Endodermal cell (in vitro differentiated cells): Measurements from ENCODE around the gene INPP5K. TPM values are rescaled to one million over a fixed set of nuclear protein-coding genes. Genes with fewer than 3 reads are reported as not detected.
"Not testable (repeated sequence)": the region's sequence is repeated elsewhere in the genome, so short reads cannot be mapped to it uniquely, and the experiment has no call there.

Experiments
- DNase-seq: peaks from one replicate; pipeline ENCODE4 v3.0.0-alpha.2; 2017
- H3K27ac ChIP-seq: 2 replicates; pipeline ENCODE4 v1.5.1; 2013; ENCODE audit warnings: mild to moderate bottlenecking, low read depth, low read length, moderate library complexity
- H3K27me3 ChIP-seq: 2 replicates; pipeline ENCODE4 v1.6.1; 2013; ENCODE audit warnings: mild to moderate bottlenecking, low read length, moderate library complexity; ENCODE audit not compliant: insufficient read depth, control insufficient read depth, poor library complexity, severe bottlenecking
- H3K36me3 ChIP-seq: 2 replicates; pipeline ENCODE4 v1.7.0; 2013; ENCODE audit warnings: mild to moderate bottlenecking, low read length, moderate library complexity; ENCODE audit not compliant: control insufficient read depth, insufficient read depth
- H3K4me1 ChIP-seq: one replicate; pipeline ENCODE4 v1.7.0; 2013; ENCODE audit warnings: low read length; ENCODE audit not compliant: control insufficient read depth, insufficient read depth
- H3K4me3 ChIP-seq: 2 replicates; pipeline ENCODE4 v1.5.1; 2013; ENCODE audit warnings: mild to moderate bottlenecking, low read length, moderate library complexity
- H3K9ac ChIP-seq: 2 replicates; pipeline ENCODE4 v1.6.1; 2013; ENCODE audit warnings: mild to moderate bottlenecking, low read length, moderate library complexity; ENCODE audit not compliant: poor library complexity, severe bottlenecking; ENCODE audit errors: extremely low read depth
- H3K9me3 ChIP-seq: 2 replicates; pipeline ENCODE4 v1.6.1; 2013; ENCODE audit warnings: mild to moderate bottlenecking, low read length, moderate library complexity; ENCODE audit not compliant: control insufficient read depth
- H3K27ac Mint-ChIP-seq: 2 replicates; pipeline ENCODE4 v1.8.0; 2020; ENCODE audit warnings: mixed read lengths
- H3K27me3 Mint-ChIP-seq: 2 replicates; pipeline ENCODE4 v1.8.0; 2021; ENCODE audit warnings: mild to moderate bottlenecking, mixed read lengths; ENCODE audit not compliant: insufficient read depth
- H3K36me3 Mint-ChIP-seq: 2 replicates; pipeline ENCODE4 v1.8.0; 2020; ENCODE audit warnings: low read depth, mixed read lengths
- H3K4me1 Mint-ChIP-seq: 2 replicates; pipeline ENCODE4 v1.8.0; 2020; ENCODE audit warnings: mixed read lengths
- H3K4me3 Mint-ChIP-seq: 2 replicates; pipeline ENCODE4 v1.8.0; 2020; ENCODE audit warnings: mild to moderate bottlenecking, moderate library complexity, mixed read lengths
- H3K9me3 Mint-ChIP-seq: 2 replicates; pipeline ENCODE4 v1.8.0; 2020; ENCODE audit warnings: mild to moderate bottlenecking, mixed read lengths
- WGBS, 2 experiments: methylation state at CpG; one replicate each; pipeline versions ENCODE4 v1.1.5 to v1.1.7; 2013; ENCODE audit warnings: missing lambda C conversion rate in 2 of 2, mixed read lengths in 1 of 2; ENCODE audit not compliant: insufficient coverage in 1 of 2, insufficient read length in 1 of 2; 5-methylcytosine and 5-hydroxymethylcytosine counted together
- long read RNA-seq, 4 experiments: library from polyadenylated mRNA in 2 of 4; library from RNA in 1 of 4; library from capped mRNA in 1 of 4; stranded (forward) in 3 of 4; unstranded in 1 of 4; transcript quantifications; one replicate each; pipeline ENCODE4 v2.0.0, GENCODE V29; 2020 to 2021; ENCODE audit warnings: inconsistent platforms in 1 of 4
- polyA plus RNA-seq, 2 experiments: library from polyadenylated mRNA; stranded (reverse); fragments of 50-300 nt; gene quantifications; one replicate each; pipeline ENCODE4 v1.2.3, GENCODE V29; 2013
- total RNA-seq, 2 donors: library from RNA; stranded (reverse); fragmentation: NEBNext Ultra II Directional in 1 of 2; extraction: Animal tissue kit (Norgen Biotek cat#: 25700) in 1 of 2; gene quantifications; 2 replicates in 1 of 2; 3 replicates in 1 of 2; pipeline ENCODE4 v1.2.1, GENCODE V29; 2021
- TF ChIP-seq, protein P1 (sequence below): fragments of 200-600 bp; sonication (generic); conservative IDR thresholded peaks from 2 replicates; pipeline ENCODE4 v1.5.0; 2021; ENCODE audit warnings: antibody characterized with exemption, mild to moderate bottlenecking

Gene INPP5K
- total RNA-seq: 10 to 100 TPM; 22.2 to 30.0 TPM
- polyA plus RNA-seq (2013, experiment 1 of 2): 21.5 TPM
- 19.5 TPM for polyA plus RNA-seq (2013, experiment 2 of 2)
- long read RNA-seq, experiment 1, partial matches to known transcripts: 4 of 10 reads
- long read RNA-seq, experiment 1, other reads (novel, unspliced or antisense): 3 of 10 reads
- long read RNA-seq, experiment 2, transcript INPP5K-204 (12 exons, 2,988 nt): major isoform, 23 of 39 reads
- long read RNA-seq, experiment 2, partial matches to known transcripts: 3 of 39 reads
- long read RNA-seq, experiment 2, other reads (novel, unspliced or antisense): 10 of 39 reads
- long read RNA-seq, experiment 3, transcript INPP5K-204 (12 exons, 2,988 nt): major isoform, 115 of 169 reads
- long read RNA-seq, experiment 3, partial matches to known transcripts: 9 of 169 reads
- long read RNA-seq, experiment 3, other reads (novel, unspliced or antisense): 41 of 169 reads
- long read RNA-seq, experiment 4, partial matches to known transcripts: 0 of 4 reads
- long read RNA-seq, experiment 4, other reads (novel, unspliced or antisense): 1 of 4 reads

DNA sequence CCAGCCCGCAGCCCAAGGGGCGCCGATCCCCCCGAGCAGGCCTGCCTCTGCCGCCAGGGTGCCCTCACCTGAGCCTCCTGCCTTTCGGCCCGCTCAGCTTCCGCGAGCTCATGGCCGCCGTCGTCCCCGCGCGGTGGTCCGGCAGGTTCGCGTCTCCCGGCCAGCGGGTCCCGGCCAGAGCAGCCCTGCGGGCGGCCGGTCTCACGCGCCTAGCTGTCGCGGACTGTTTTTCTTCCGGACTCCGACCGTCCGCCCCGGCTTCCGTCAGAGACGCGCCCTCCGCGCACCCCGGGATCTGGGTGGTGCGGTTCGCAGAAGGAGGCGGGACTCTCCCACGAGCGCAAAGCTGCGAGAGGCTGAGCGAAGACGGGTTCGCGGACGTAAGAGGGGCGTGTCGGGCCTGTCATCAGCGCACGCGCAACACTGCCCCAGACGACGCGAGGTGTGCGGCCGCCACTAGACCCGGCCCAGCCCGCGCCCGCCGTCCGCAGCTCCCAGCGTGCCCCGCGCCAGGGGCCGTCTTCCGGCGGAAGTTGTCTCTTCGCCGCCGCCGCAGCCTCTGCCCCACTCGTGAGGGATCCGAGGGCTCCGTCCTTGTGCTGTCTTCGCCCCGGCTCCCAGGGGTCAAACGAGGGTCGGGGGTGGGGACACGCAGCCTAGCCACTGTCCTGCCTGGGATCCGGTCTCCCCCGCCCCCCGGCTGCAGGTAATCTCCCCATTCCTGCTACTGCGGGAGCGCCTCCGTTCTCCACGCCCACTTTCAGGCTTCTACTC lies at the start of gene INPP5K:
Gene INPP5K (minus strand): TSS at position 225 of the 774 bp plus-strand sequence. CDS start 113 bp downstream, at position 112.
- peak within 1 kb of the TSS; percentile 89 for H3K9ac ChIP-seq
- H3K4me1 Mint-ChIP-seq: peaks cover 7% of the 10 kb centered on the region
- TF ChIP-seq, protein P1, sequence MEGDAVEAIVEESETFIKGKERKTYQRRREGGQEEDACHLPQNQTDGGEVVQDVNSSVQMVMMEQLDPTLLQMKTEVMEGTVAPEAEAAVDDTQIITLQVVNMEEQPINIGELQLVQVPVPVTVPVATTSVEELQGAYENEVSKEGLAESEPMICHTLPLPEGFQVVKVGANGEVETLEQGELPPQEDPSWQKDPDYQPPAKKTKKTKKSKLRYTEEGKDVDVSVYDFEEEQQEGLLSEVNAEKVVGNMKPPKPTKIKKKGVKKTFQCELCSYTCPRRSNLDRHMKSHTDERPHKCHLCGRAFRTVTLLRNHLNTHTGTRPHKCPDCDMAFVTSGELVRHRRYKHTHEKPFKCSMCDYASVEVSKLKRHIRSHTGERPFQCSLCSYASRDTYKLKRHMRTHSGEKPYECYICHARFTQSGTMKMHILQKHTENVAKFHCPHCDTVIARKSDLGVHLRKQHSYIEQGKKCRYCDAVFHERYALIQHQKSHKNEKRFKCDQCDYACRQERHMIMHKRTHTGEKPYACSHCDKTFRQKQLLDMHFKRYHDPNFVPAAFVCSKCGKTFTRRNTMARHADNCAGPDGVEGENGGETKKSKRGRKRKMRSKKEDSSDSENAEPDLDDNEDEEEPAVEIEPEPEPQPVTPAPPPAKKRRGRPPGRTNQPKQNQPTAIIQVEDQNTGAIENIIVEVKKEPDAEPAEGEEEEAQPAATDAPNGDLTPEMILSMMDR: peak; percentile 5
- peak within 1 kb of the TSS; percentile 97 for H3K27ac Mint-ChIP-seq
- H3K4me3 Mint-ChIP-seq: peak within 1 kb of the TSS; percentile 80
- no peaks in the 10 kb centered on the region for H3K27me3 ChIP-seq
- peak within 1 kb of the TSS; percentile 83 for H3K4me3 ChIP-seq
- H3K9me3 ChIP-seq: no peaks in the 10 kb centered on the region
- H3K27me3 Mint-ChIP-seq: no peaks in the 10 kb centered on the region
- no peaks in the 10 kb centered on the region for H3K9me3 Mint-ChIP-seq
- no peaks in the 10 kb centered on the region for H3K4me1 ChIP-seq
- peaks cover 42% of the 10 kb centered on the region for H3K36me3 ChIP-seq
- DNase-seq: peak; percentile 99
- peaks cover 34% of the 10 kb centered on the region for H3K36me3 Mint-ChIP-seq
- WGBS, 2 experiments: 0 to 1% methylated on average over 42 to 91 of the region's 91 CpGs
- peak within 1 kb of the TSS; percentile 90 for H3K27ac ChIP-seq

DNA sequence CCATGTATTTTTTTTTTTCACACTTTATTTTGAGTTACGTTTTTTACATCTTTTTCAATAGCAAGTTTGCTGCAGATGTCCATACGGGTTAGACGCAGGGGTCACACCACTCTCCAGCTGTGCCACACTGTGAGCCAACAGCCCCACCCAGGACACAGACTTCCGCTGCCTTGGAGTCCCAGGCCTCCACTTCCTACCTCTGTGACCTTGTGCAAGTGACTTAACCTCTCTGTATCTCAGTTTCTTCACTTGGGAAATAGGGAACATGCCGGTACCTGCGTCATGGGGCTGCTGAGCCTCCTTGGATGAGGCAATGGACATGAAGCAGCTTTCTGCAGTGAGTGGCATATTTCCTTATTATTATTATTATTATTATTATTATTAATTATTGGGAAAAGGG lies 49.5 kb upstream of the INPP5K start:
- H3K4me1 ChIP-seq: no peaks in the 10 kb centered on the region
- no peaks in the 10 kb centered on the region for H3K9me3 Mint-ChIP-seq
- no peak overlapping the region for H3K9ac ChIP-seq
- no peaks in the 10 kb centered on the region for H3K36me3 ChIP-seq
- H3K27ac ChIP-seq: no peak overlapping the region
- H3K4me3 Mint-ChIP-seq: no peak overlapping the region
- TF ChIP-seq, protein P1: no peak
- no peak overlapping the region for H3K4me3 ChIP-seq
- no peak for DNase-seq
- no peak overlapping the region for H3K27ac Mint-ChIP-seq
- 95 to 96% methylated on average over 3 to 6 of the region's 6 CpGs for whole genome bisulfite sequencing, 2 experiments
- no peaks in the 10 kb centered on the region for H3K9me3 ChIP-seq
- no peaks in the 10 kb centered on the region for H3K27me3 ChIP-seq
- peaks cover 9% of the 10 kb centered on the region for H3K27me3 Mint-ChIP-seq
- no peaks in the 10 kb centered on the region for H3K36me3 Mint-ChIP-seq
- peaks cover 19% of the 10 kb centered on the region for H3K4me1 Mint-ChIP-seq

DNA sequence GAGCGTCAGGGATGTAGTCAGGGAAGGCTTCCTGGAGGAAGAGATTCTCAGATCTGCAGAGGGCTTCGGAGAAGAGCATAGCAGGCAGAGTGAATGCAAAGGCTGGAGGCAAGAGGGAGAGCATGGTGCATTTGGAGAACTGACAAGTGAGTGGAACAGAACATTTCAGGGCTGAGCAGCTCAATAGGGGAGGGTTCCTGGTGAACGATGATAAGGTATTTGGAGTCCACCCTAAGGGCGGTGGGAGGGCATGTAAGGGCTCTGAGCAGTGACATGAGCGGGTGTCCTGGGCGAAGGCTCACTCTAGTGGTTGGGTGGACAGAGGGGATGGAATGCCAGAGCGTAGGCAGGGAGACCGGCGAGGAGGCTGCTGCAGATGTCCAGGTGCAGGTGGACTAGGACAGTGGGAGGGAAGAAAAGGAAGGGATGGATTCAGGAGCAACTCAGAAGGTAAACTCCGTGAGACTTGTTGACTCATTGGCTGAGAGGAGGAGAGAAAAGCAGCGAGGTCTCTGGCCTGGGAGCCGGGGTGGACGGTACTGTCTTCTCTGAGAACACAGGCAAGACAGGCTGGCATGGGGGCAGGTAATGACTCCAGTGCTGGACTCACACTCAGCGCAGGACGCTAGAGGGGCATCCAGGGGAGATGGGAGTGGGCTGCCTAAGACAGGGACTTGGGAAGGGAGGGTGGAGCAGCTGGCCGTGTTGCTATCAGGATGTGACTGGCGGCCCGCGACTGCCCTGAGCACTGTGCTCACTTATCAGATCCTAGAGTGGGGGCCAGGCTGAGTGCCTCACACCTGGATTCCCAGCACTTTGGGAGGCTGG lies 47.6 kb upstream of the INPP5K start:
- no peaks in the 10 kb centered on the region for H3K27me3 ChIP-seq
- H3K4me3 Mint-ChIP-seq: peak overlapping the region; percentile 78
- H3K4me3 ChIP-seq: no peak overlapping the region
- H3K36me3 ChIP-seq: no peaks in the 10 kb centered on the region
- H3K36me3 Mint-ChIP-seq: peaks cover 3% of the 10 kb centered on the region
- peaks cover 9% of the 10 kb centered on the region for H3K27me3 Mint-ChIP-seq
- no peaks in the 10 kb centered on the region for H3K9me3 ChIP-seq
- TF ChIP-seq, protein P1: no peak
- H3K9ac ChIP-seq: no peak overlapping the region
- no peaks in the 10 kb centered on the region for H3K9me3 Mint-ChIP-seq
- peak overlapping the region; percentile 81 for H3K27ac Mint-ChIP-seq
- peaks cover 2% of the 10 kb centered on the region for H3K4me1 ChIP-seq
- H3K27ac ChIP-seq: no peak overlapping the region
- peaks cover 34% of the 10 kb centered on the region for H3K4me1 Mint-ChIP-seq
- 86% methylated on average over 15 to 19 of the region's 19 CpGs for WGBS, 2 experiments
- DNase-seq: no peak

DNA sequence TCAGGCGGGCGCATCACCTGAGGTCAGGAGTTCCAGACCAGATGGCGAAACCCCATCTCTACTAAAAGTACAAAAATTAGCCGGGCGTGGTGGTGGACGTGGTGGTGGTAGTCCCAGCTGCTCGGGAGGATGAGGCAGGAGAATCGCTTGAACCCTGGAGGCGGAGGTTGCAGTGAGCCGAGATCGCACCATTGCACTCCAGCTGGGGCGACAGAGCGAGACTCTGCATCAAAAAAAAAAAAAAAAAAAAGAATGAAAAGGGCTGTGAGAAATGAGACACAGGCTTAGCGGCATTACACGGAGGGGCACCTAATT lies 47.0 kb upstream of the INPP5K start:
- peak overlapping the region; percentile 81 for H3K27ac Mint-ChIP-seq
- H3K4me1 Mint-ChIP-seq: peaks cover 34% of the 10 kb centered on the region
- H3K27ac ChIP-seq, DNase-seq, H3K9ac ChIP-seq, H3K36me3 Mint-ChIP-seq, H3K27me3 Mint-ChIP-seq, H3K9me3 ChIP-seq, H3K4me3 ChIP-seq, H3K36me3 ChIP-seq, H3K4me1 ChIP-seq, H3K27me3 ChIP-seq, H3K9me3 Mint-ChIP-seq: not testable (repeated sequence)
- peak overlapping the region; percentile 78 for H3K4me3 Mint-ChIP-seq
- 93 to 97% methylated on average over 6 to 15 of the region's 15 CpGs for WGBS, 2 experiments
